Measurements from ENCODE around the gene GHR. TPM values are rescaled to one million over a fixed set of nuclear protein-coding genes. Genes with fewer than 3 reads are reported as not detected.

The GHR gene
- total and polyA plus RNA-seq, 2 of the 8 experiments (the other 6 are each of a cell fraction or from before 2014, with no cell fraction given) = 0.15 to 0.19 TPM

GRCh38 chr5:42400474-42400873, 22.8 kb upstream of the GHR start:
- Histone ChIP-seq H4K20me1 (replicated peaks in 1 of 2; ENCODE audit: control insufficient read depth in 1 of 2, insufficient read depth in 2 of 2, low read length in 2 of 2) (no peaks in the 10 kb centered on the region), H2BK15ac (ENCODE audit: low read length) (no peak overlapping the region), H3K18ac (ENCODE audit: extremely low read depth, low read length) (no peak overlapping the region), H3K14ac (ENCODE audit: insufficient read length) (no peak overlapping the region), H4K5ac (ENCODE audit: insufficient read length, low read depth, low read length) (no peak overlapping the region), H3K36me3 (ENCODE audit: control insufficient read depth in 2 of 4, insufficient read depth in 4 of 4, low read length in 3 of 4) (no peaks in the 10 kb centered on the region), H2BK12ac (ENCODE audit: low read depth, low read length) (no peak overlapping the region), H2BK5ac (ENCODE audit: low read depth, low read length) (no peak overlapping the region), H3K27me3 (replicated peaks in 1 of 4; ENCODE audit: control insufficient read depth in 3 of 4, extremely low read depth in 1 of 4, insufficient read depth in 3 of 4, low read length in 3 of 4) (no peaks in the 10 kb centered on the region), H2BK120ac (replicated peaks; ENCODE audit: low read depth, low read length) (no peak overlapping the region), H2BK20ac (ENCODE audit: low read length) (no peak overlapping the region), H3K4me1 (replicated peaks in 1 of 4; ENCODE audit: control insufficient read depth in 3 of 4, insufficient read depth in 4 of 4, low read length in 3 of 4) (no peaks in the 10 kb centered on the region), H3K79me1 (ENCODE audit: low read depth, low read length) (no peaks in the 10 kb centered on the region), H3K9ac (replicated peaks in 1 of 4; ENCODE audit: extremely low read depth in 1 of 4, low read depth in 3 of 4, low read length in 3 of 4) (no peak overlapping the region), H3K23ac (ENCODE audit: insufficient read length) (no peak overlapping the region), H3K9me3 (ENCODE audit: insufficient read depth in 2 of 2, low read depth in 1 of 2, low read length in 1 of 2) (peaks cover 0 to 6% of the 10 kb centered on the region in 2 experiments; a peak in 2 of 4 replicates), H3K4ac (replicated peaks; ENCODE audit: insufficient read length, low read depth, low read length) (no peak overlapping the region), H2AFZ (ENCODE audit: low read length) (no peak overlapping the region), H3K79me2 (ENCODE audit: control insufficient read depth in 1 of 2, insufficient read depth in 2 of 2, low read length in 2 of 2) (no peaks in the 10 kb centered on the region), H3K27ac (ENCODE audit: low read depth, low read length) (no peak overlapping the region), H4K8ac (ENCODE audit: extremely low read depth, insufficient read depth, low read length) (no peak overlapping the region), H3K4me2 (ENCODE audit: insufficient read depth in 1 of 2, low read depth in 2 of 2, low read length in 2 of 2) (no peak overlapping the region), H3K56ac (replicated peaks; ENCODE audit: insufficient read length, low read depth, low read length) (no peak overlapping the region), H3K23me2 (ENCODE audit: low read depth, low read length) (no peaks in the 10 kb centered on the region), H3K4me3 (ENCODE audit: extremely low read depth in 1 of 4, insufficient read depth in 2 of 4, low read depth in 3 of 4, low read length in 4 of 4) (no peak overlapping the region), H2AK5ac (ENCODE audit: low read depth, low read length) (no peak overlapping the region), H4K91ac (replicated peaks; ENCODE audit: insufficient read length, low read length) (no peak overlapping the region)
- FAIRE-seq = no peak
- POLR2A ChIA-PET (ENCODE audit: partially characterized antibody) = no interaction called here
- CTCF ChIA-PET (ENCODE audit: partially characterized antibody) = interaction anchor here (0.9 to 1.4 kb wide), 3 partner anchors 21 to 362 kb away, joined by 3 to 4 read pairs (median 3); no protein-coding TSS in a partner anchor
- WGBS, 2 experiments (ENCODE audit: extremely low coverage in 1 of 2, insufficient coverage in 1 of 2, insufficient read length in 1 of 2, insufficient replicate concordance in 2 of 2, low coverage in 1 of 2, low lambda C conversion rate in 2 of 2, missing lambda C conversion rate in 1 of 2) = 90% methylated on average over 3 of the region's 3 CpGs; no CpG with 5 or more reads in 1 of the 2 experiments
- TF ChIP-seq SIRT6 (IDR thresholded peaks at IDR 0.05; ENCODE audit: low read length) = no peak
- DNase-seq (ENCODE audit: low read depth in 1 of 2, low spot score in 2 of 2) = no peak

Data from H1 (cell line).